GM21367 (cell line): ENCODE data around the gene GOLGA6L6.
"Not testable (repeated sequence)": the region's sequence is repeated elsewhere in the genome, so short reads cannot be mapped to it uniquely, and the experiment has no call there.

ENCODE experiments used
- ATAC-seq: cut with Tn5 transposase; IDR thresholded peaks from one replicate; pipeline ENCODE4 v1.9.1; 2021; ENCODE audit not compliant: unreplicated experiment

GOLGA6L6 gene

GRCh38 chr15:20541700-20542099 lies at the start of gene GOLGA6L6:
Gene GOLGA6L6 (minus strand): TSS chr15:20541800. CDS start chr15:20541709, 91 bp downstream.
- ATAC-seq = not testable (repeated sequence)

- not testable (repeated sequence) for ATAC-seq
These were observed 48.5 kb upstream of the GOLGA6L6 start for GRCh38 chr15:20590069-20590468.

- not testable (repeated sequence) for ATAC-seq
These were observed 45.2 kb upstream of the GOLGA6L6 start for GRCh38 chr15:20586821-20587220.

GRCh38 chr15:20582726-20583115 lies 41.1 kb upstream of the GOLGA6L6 start:
- ATAC-seq = not testable (repeated sequence)

- ATAC-seq = not testable (repeated sequence)
These were observed 40.6 kb upstream of the GOLGA6L6 start for GRCh38 chr15:20582109-20582725.

- ATAC-seq = not testable (repeated sequence)
These were observed 39.9 kb upstream of the GOLGA6L6 start for GRCh38 chr15:20581261-20582108.

GRCh38 chr15:20579662-20580061 lies 38.1 kb upstream of the GOLGA6L6 start:
- not testable (repeated sequence) for ATAC-seq

- ATAC-seq = not testable (repeated sequence)
These were observed 9.7 kb upstream of the GOLGA6L6 start for GRCh38 chr15:20551289-20551688.

- not testable (repeated sequence) for ATAC-seq
These were observed 35.5 kb downstream of the GOLGA6L6 start for GRCh38 chr15:20505926-20506658.

GRCh38 chr15:20502839-20503238 lies 38.8 kb downstream of the GOLGA6L6 start:
- ATAC-seq = not testable (repeated sequence)

GRCh38 chr15:20501512-20502222 lies 39.9 kb downstream of the GOLGA6L6 start:
- ATAC-seq = not testable (repeated sequence)

GRCh38 chr15:20497781-20498180 lies 43.8 kb downstream of the GOLGA6L6 start:
- not testable (repeated sequence) for ATAC-seq

- not testable (repeated sequence) for ATAC-seq
These were observed 48.6 kb downstream of the GOLGA6L6 start for GRCh38 chr15:20493035-20493434.

- ATAC-seq = not testable (repeated sequence)
These were observed 49.0 kb downstream of the GOLGA6L6 start for GRCh38 chr15:20492598-20492997.

GRCh38 chr15:20489320-20489719 lies 52.3 kb downstream of the GOLGA6L6 start:
- not testable (repeated sequence) for ATAC-seq
